GM21360 (cell line): Measurements from ENCODE around the gene NEFH.
"Not testable (repeated sequence)": the region's sequence is repeated elsewhere in the genome, so short reads cannot be mapped to it uniquely, and the experiment has no call there.

Experiments
- ATAC-seq: cut with Tn5 transposase; IDR thresholded peaks from one replicate; pipeline ENCODE4 v1.9.1; 2021; ENCODE audit warnings: mild to moderate bottlenecking, moderate library complexity; ENCODE audit not compliant: unreplicated experiment

The NEFH gene

GRCh38 chr22:29489127-29489780 lies 9.2 kb downstream of the NEFH start:
- ATAC-seq = not testable (repeated sequence)

DNA sequence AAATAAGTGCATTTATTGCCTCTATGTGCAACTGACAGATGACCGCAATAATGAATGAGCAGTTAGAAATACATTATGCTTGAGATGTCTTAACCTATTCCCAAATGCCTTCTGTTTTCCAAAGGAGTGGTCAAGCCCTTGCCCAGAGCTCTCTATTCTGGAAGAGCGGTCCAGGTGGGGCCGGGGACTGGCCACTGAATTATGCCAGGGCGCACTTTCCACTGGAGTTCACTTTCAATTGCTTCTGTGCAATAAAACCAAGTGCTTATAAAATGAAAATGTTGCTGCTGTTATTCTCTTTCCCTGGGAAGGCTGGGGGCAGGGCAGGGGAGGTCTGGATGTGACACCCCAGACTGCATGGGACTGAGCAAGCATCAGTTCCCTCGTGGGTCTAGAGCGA lies 11.0 kb downstream of the NEFH start:
- ATAC-seq = no peak

DNA sequence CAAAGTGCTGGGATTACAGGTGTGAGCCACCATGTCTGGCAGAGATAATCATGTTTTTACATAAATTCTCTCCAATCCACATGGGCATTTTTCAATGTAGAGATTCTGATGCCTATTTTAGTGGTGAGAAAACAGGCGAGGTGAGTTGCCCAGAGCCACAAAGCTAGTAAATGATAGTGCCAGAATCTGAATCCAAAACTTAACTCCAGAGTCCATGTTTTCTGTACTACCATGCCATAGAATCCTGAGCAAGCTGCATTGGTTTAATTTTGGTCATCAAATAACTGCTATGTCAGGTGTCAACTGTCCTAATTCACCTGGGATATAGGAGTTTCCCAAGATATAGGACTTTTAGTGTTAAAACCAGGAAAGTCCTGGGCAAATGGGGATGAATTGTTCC lies 13.6 kb downstream of the NEFH start:
- ATAC-seq = no peak

- ATAC-seq = no peak
These were observed 19.8 kb downstream of the NEFH start for GRCh38 chr22:29499852-29500251.

DNA sequence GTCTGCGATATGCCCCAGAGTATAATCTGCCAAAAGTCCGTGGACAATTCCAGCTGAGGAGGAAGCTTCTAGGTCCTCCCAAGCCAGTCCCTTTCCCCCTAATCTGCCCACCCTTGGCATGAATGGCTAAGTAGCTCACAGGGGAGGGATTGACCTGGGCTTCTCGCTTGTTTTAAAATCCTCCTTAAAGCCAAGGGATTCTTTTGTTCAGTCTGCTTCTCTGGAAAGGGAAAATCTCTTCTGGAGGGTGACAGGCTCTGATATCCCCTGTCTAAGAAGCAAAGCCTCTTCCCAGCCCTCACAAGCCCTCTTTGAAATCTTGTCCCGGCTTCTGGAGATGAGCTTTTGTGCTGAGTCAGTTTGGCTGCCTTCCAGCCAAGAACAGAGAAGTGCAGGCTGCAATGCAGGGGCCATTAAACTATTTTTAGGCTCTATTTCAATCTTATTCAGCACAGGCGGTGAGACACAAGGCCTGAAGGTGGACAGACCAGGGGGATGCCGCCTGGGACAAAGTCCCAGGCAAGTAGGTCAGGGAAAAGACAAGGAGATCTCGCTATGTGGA lies 23.9 kb downstream of the NEFH start:
- ATAC-seq = no peak

DNA sequence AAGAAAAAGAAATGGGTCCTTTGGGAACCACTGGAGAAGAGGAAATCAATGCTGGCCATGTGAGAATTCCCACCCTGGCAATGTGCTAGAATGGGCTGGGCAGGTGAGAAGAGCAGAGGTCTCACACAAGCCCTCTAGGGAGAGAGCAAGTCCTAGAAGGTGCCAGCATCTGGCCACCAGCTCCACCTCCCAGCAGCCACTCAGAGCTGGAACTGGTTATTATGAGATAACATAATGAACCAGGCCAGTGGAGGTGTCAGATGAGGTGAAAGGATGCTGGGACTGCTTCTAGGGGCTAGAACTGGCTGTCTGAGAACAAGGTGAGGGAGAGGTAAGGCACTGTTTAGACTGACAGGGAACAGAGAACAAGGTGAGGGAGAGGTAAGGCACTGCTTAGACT lies 29.3 kb downstream of the NEFH start:
- ATAC-seq = no peak

DNA sequence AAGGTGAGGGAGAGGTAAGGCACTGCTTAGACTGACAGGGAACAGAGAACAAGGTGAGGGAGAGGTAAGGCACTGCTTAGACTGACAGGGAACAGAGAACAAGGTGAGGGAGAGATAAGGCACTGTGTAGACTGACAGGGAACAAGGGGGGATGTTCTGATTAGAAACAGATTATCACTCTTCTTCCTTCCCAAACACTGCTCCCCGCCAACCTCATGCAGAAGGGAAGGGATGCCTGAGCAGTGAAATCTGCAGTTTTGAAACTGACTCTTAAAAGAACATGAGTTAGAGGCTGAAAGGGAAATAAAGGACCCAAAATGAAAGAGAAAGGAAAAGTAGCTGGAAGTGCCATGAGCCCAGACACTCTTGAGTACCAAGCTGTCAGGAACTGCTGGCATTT lies 29.8 kb downstream of the NEFH start:
- no peak for ATAC-seq

DNA sequence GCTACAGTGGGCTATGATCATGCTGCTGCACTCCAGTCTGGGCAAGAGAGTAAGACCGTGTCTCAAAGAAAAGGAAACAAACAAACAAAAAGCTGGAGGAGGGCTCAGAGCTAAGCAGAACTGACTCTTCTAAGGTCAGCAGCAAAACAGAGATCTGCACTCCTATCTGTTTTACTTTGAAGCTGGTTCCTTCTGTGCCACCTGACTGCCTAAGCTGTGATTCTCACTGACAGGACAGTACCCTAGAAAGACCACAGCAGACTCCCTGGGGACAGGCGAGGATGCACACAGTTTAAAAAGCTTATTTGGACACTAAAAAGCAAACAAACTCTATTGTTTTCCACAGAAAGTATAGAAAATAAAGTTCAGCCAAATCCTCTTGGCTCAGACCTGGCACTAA lies 30.5 kb downstream of the NEFH start:
- ATAC-seq = no peak

DNA sequence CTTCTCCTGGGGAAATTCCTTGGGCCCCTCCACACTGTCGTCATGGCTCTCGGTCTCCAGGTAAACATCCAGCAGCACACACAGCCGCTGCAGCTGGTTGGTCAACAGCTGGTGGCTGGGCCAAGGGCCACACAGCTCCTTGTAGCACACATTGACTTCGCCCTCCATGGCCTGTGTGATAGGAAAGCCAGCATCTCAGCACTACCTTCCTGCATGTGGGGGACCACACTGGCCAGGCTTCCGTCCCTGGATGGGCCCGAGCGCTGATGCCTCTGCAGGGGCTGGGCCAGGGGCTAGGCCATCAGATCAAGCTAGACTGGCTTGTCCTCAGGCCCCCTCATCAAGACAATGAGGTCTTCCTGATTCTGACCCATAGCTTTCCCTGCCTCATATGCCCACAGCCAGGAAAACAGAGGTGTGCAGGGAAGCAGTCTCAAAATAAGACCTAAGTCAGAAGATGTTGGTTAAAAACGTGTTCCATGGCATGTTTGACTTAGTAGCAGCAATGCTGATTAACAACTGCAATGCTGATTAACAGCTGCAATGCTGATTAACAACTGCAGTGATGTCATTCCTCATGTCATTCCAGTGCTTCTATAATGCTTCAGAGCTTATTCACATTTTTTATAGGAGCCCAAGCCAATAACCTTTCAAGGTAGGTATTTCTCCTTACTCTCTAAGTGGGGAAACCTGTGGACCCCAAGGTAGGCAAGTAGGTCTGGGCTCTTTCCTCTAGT lies 31.3 kb downstream of the NEFH start:
- no peak for ATAC-seq

DNA sequence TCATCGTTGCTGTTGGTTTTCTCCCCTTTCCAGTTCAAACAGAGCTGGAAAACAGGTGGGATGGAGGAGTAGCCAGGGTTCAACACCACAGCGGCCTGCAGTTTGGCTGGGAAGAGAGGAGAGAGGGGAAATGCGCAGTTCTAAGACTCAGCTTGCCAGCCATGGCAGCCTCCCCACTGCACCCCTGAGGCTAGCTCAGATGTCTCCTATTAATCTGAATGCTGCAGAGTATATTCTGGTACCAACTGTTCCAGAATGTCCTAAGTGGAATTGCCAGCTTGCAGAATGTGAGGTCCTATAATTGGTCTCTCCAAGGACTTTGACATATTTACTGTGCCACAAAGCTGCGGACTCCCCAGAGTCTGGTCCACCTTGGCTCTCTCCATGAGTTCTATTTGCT lies 32.0 kb downstream of the NEFH start:
- ATAC-seq = no peak

DNA sequence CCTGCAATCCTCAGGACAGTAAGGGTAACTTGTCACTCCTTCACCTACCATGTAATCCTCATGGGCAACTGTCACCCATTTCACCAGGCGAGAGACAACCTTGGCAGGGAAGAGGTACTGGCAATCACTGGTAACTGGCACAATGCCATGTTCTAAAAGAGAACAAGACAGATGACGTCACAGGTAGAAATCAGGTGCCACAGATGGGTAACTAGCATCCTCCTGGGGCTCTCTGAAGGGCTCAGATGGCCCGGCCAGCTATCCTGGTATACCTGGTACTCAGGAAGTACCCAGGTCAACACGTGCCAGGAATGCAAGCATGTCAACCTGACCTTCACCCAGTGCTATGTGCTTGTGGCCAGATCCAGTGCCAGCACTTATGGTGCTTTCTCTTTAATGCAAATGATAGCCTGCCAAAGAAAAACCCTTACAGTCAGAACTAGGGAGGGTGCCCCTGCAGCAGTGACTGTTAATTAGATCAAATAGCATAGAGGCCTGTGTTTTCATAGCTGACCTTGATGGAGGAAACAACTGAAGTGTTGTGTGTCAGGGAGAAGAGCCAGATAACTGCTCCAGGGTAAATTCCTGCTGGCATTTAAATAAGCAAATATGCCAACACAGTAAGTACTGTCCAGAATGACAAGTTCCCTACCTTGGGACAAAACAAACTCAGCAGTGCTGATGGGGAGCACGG lies 37.3 kb downstream of the NEFH start:
- ATAC-seq = no peak

DNA sequence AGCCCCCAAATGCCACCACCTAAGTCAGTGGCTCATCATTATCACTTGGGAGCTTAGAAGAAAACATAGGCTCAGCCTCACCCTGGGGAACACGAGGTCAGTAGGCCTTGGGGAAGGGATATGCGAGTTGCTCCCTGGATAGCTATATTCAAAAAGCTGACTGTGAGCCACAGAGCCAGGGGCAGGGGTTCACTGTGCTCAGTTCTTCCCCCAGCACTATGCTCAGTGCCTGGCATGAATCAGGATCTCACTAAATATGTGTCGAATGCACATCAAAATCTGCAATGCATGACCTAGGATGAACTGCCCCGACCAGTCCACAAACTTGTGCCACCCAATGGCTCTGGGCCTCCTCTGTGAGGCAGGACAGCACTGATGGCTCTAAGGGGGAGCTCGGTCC lies 38.4 kb downstream of the NEFH start:
- no peak for ATAC-seq

- ATAC-seq = no peak
These were observed 40.0 kb downstream of the NEFH start for GRCh38 chr22:29519996-29520395.

- ATAC-seq = no peak
These were observed 40.8 kb downstream of the NEFH start for GRCh38 chr22:29520851-29521250.

DNA sequence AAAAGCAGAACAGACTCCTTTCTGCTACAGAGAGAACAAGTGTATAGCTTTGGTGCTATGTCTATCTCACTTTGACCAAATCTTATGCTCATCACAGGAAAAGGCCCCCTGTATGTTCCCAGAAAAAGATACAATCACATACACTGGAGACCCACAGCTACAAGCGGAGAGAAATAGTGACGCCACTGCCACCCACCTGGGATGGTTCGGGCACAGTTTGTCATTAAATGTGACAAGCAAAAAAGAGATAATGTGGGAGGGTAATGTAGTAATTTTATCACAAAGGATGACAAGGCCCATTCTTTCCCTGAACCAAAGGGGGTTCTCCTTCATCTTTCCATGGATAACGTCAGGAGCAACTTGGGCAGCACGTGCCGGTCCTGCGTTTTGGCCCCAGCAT lies 41.5 kb downstream of the NEFH start:
- no peak for ATAC-seq

GRCh38 chr22:29523761-29524160 lies 43.7 kb downstream of the NEFH start:
- ATAC-seq = no peak

- ATAC-seq = no peak
These were observed 44.6 kb downstream of the NEFH start for GRCh38 chr22:29524442-29525191.

GRCh38 chr22:29528144-29528543 lies 48.1 kb downstream of the NEFH start:
- no peak for ATAC-seq

DNA sequence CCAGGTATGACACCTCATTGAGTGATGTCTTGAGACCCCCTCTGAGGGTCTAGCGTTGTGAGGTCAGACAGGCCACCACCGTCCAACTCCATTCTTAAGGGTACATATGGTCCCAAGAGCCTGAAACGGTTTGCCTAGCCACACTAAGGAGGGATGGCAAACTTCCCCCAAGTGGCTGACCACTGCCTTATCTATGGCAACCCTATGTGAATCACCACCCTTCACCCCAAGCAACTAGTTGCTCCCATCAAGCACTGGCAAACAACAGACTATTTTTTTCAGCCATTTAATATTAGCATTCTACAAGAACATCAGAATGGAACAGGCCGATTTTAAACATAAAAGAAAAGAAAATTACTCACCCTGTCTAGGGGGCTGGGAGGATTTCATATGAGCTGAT lies 50.7 kb downstream of the NEFH start:
- ATAC-seq = no peak

DNA sequence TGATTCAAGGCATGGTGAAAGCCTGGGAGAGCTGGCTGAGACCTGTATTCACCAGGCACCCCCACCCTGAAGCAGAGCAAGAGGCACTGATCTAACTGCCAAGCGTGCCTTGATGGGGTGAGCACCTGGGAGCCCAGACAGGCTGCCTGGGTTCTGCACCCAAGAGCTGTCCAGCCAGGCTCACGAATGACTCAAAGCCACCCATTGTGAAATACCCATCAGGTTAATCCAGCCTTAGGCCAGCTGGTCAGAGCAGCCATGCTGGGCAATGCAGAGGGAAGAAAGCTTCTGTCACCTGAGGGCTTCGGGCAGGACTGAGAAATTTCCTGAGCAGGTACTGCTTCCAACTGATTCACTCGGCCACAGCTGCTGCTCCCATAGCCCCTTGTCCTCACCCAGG lies 51.4 kb downstream of the NEFH start:
- ATAC-seq = no peak

- no peak for ATAC-seq
These were observed 56.4 kb downstream of the NEFH start for GRCh38 chr22:29536411-29536810.
